NB4 (cell line): ENCODE data around the gene MZB1.

Experiments used
- MYC ChIP-seq: IDR thresholded peaks from 2 replicates; pipeline ENCODE4 v1.6.1; 2011; ENCODE audit warnings: low read depth, low read length
- POLR2A ChIP-seq: IDR thresholded peaks from 2 replicates; pipeline ENCODE4 v1.6.1; 2011; ENCODE audit warnings: mild to moderate bottlenecking; ENCODE audit not compliant: insufficient read length; ENCODE audit errors: extremely low read depth
- TF ChIP-seq, protein P1 (sequence below): IDR thresholded peaks from one replicate; pipeline ENCODE4 v1.5.1; 2012; ENCODE audit warnings: low read depth, low read length

DNA sequence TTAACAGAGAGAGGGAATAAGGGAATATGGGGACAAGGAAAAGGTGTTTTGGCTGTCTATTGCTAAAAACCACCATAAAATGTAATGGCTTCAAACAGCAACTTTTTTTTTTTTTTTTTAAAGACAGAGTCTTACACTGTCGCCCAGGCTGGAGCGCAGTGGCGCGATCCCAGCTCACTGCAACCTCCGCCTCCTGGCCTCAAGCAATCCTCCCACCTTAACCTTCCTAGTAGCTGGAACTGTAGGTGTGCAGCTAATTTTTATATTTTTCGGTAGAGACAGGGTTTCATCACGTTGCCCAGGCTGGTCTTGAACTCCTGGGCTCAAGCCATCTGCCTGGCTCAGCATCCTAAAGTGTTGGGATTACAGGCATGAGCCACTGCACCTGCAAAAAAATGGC, 18.5 kb upstream of the MZB1 start:
- TF ChIP-seq, protein P1, sequence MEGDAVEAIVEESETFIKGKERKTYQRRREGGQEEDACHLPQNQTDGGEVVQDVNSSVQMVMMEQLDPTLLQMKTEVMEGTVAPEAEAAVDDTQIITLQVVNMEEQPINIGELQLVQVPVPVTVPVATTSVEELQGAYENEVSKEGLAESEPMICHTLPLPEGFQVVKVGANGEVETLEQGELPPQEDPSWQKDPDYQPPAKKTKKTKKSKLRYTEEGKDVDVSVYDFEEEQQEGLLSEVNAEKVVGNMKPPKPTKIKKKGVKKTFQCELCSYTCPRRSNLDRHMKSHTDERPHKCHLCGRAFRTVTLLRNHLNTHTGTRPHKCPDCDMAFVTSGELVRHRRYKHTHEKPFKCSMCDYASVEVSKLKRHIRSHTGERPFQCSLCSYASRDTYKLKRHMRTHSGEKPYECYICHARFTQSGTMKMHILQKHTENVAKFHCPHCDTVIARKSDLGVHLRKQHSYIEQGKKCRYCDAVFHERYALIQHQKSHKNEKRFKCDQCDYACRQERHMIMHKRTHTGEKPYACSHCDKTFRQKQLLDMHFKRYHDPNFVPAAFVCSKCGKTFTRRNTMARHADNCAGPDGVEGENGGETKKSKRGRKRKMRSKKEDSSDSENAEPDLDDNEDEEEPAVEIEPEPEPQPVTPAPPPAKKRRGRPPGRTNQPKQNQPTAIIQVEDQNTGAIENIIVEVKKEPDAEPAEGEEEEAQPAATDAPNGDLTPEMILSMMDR: no peak
- TF ChIP-seq POLR2A: no peak
- TF ChIP-seq MYC: no peak
